ENCODE data around the gene AKAP6. TPM values are rescaled to one million over a fixed set of nuclear protein-coding genes. Genes with fewer than 3 reads are reported as not detected.

The AKAP6 gene
- total and polyA plus RNA-seq, 10 of the 15 experiments (the other 5 are each of a cell fraction or from before 2014, with no cell fraction given): 0.35 to 5.9 (median 2.2) TPM

DNA sequence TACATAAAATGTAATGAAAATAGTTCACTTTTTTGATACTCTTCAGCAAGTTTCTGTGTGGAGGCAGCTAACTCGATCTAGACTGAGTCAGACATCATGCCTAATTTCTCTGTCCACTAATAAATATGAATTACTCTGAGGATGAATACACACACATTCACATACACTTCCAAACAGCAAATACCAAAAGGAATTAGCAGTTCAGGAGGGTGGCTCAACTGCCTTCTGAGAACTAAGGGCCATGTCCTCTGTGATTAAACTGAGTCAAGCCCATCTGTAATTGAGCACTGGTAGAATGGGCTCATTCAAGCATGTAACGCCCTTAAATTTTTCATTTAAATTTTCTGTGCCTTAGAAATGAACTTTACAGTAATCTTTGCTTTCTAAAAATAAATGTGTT lies 242.5 kb downstream of the AKAP6 start:
- Histone ChIP-seq H3K4me3 (no peak overlapping the region), H3K79me2 (ENCODE audit: control insufficient read depth, insufficient read depth, low read length) (no peaks in the 10 kb centered on the region), H3K27ac (ENCODE audit: control insufficient read depth, insufficient read depth) (no peak overlapping the region), H4K20me1 (ENCODE audit: control insufficient read depth, insufficient read depth) (no peaks in the 10 kb centered on the region), H3K9ac (ENCODE audit: control insufficient read depth, insufficient read depth, low read length) (no peak overlapping the region), H3K4me2 (ENCODE audit: control insufficient read depth, insufficient read depth) (no peak overlapping the region), H3K9me3 (replicated peaks; ENCODE audit: control insufficient read depth, insufficient read depth, low read length) (no peaks in the 10 kb centered on the region), H2AFZ (ENCODE audit: control insufficient read depth, low read depth, low read length) (no peak overlapping the region), H3K27me3 (replicated peaks in 1 of 2; ENCODE audit: control insufficient read depth in 2 of 2, insufficient read depth in 2 of 2, low read length in 1 of 2) (no peaks in the 10 kb centered on the region), H3K36me3 (ENCODE audit: control insufficient read depth in 2 of 2, insufficient read depth in 2 of 2, low read length in 1 of 2) (no peaks in the 10 kb centered on the region), H3K4me1 (ENCODE audit: control insufficient read depth, insufficient read depth, low read length) (peaks cover 10% of the 10 kb centered on the region)
- in situ Hi-C loops (cut with MboI): loop anchor here (10.0 kb wide), 1 partner anchor 863 kb away; no protein-coding TSS in a partner anchor
- ChIA-PET POLR2A (no interaction called here), RAD21 (ENCODE audit: unreplicated experiment) (no interaction called here), CTCF (interaction anchor here (1.7 kb wide), 1 partner anchor 12 kb away, joined by 7 read pairs; no protein-coding TSS in a partner anchor), SMC1A (ENCODE audit: uncharacterized antibody, unreplicated experiment) (no interaction called here)
- ATAC-seq (no peak), DNase-seq (ENCODE audit: low read depth, low spot score) (no peak), FAIRE-seq (no peak)
- BruUV-seq (replicated peaks): no TSS peak
- 18% methylated on average over 2 of the region's 2 CpGs for WGBS (ENCODE audit: insufficient coverage, insufficient replicate concordance, low lambda C conversion rate, missing lambda C conversion rate)
- intact Hi-C loops (cut with micrococcal nuclease; ENCODE audit: unreplicated experiment): no loop called here
- TF ChIP-seq, protein P1, sequence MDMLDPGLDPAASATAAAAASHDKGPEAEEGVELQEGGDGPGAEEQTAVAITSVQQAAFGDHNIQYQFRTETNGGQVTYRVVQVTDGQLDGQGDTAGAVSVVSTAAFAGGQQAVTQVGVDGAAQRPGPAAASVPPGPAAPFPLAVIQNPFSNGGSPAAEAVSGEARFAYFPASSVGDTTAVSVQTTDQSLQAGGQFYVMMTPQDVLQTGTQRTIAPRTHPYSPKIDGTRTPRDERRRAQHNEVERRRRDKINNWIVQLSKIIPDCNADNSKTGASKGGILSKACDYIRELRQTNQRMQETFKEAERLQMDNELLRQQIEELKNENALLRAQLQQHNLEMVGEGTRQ (IDR thresholded peaks at IDR 0.05; ENCODE audit: borderline replicate concordance, low read depth, low read length): no peak
- TF ChIP-seq ZNF384 (IDR thresholded peaks at IDR 0.05; ENCODE audit: borderline replicate concordance, low read depth, low read length) (no peak), TAF1 (IDR thresholded peaks at IDR 0.05; ENCODE audit: borderline replicate concordance, low read depth, low read length) (no peak), SPI1 (IDR thresholded peaks at IDR 0.05; ENCODE audit: borderline replicate concordance, insufficient read depth, low read depth, low read length) (no peak), PAX8 (IDR thresholded peaks at IDR 0.05) (no peak), EGR1 (IDR thresholded peaks at IDR 0.05; ENCODE audit: borderline replicate concordance in 1 of 2, low read depth in 2 of 2, low read length in 2 of 2) (no peak)
- TF ChIP-seq, protein P2, sequence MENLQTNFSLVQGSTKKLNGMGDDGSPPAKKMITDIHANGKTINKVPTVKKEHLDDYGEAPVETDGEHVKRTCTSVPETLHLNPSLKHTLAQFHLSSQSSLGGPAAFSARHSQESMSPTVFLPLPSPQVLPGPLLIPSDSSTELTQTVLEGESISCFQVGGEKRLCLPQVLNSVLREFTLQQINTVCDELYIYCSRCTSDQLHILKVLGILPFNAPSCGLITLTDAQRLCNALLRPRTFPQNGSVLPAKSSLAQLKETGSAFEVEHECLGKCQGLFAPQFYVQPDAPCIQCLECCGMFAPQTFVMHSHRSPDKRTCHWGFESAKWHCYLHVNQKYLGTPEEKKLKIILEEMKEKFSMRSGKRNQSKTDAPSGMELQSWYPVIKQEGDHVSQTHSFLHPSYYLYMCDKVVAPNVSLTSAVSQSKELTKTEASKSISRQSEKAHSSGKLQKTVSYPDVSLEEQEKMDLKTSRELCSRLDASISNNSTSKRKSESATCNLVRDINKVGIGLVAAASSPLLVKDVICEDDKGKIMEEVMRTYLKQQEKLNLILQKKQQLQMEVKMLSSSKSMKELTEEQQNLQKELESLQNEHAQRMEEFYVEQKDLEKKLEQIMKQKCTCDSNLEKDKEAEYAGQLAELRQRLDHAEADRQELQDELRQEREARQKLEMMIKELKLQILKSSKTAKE (IDR thresholded peaks at IDR 0.05; ENCODE audit: low read depth, poor library complexity, severe bottlenecking): no peak
- TF ChIP-seq, protein P3, sequence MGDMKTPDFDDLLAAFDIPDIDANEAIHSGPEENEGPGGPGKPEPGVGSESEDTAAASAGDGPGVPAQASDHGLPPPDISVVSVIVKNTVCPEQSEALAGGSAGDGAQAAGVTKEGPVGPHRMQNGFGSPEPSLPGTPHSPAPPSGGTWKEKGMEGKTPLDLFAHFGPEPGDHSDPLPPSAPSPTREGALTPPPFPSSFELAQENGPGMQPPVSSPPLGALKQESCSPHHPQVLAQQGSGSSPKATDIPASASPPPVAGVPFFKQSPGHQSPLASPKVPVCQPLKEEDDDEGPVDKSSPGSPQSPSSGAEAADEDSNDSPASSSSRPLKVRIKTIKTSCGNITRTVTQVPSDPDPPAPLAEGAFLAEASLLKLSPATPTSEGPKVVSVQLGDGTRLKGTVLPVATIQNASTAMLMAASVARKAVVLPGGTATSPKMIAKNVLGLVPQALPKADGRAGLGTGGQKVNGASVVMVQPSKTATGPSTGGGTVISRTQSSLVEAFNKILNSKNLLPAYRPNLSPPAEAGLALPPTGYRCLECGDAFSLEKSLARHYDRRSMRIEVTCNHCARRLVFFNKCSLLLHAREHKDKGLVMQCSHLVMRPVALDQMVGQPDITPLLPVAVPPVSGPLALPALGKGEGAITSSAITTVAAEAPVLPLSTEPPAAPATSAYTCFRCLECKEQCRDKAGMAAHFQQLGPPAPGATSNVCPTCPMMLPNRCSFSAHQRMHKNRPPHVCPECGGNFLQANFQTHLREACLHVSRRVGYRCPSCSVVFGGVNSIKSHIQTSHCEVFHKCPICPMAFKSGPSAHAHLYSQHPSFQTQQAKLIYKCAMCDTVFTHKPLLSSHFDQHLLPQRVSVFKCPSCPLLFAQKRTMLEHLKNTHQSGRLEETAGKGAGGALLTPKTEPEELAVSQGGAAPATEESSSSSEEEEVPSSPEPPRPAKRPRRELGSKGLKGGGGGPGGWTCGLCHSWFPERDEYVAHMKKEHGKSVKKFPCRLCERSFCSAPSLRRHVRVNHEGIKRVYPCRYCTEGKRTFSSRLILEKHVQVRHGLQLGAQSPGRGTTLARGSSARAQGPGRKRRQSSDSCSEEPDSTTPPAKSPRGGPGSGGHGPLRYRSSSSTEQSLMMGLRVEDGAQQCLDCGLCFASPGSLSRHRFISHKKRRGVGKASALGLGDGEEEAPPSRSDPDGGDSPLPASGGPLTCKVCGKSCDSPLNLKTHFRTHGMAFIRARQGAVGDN (IDR thresholded peaks at IDR 0.05): no peak
- TF ChIP-seq, protein P4, sequence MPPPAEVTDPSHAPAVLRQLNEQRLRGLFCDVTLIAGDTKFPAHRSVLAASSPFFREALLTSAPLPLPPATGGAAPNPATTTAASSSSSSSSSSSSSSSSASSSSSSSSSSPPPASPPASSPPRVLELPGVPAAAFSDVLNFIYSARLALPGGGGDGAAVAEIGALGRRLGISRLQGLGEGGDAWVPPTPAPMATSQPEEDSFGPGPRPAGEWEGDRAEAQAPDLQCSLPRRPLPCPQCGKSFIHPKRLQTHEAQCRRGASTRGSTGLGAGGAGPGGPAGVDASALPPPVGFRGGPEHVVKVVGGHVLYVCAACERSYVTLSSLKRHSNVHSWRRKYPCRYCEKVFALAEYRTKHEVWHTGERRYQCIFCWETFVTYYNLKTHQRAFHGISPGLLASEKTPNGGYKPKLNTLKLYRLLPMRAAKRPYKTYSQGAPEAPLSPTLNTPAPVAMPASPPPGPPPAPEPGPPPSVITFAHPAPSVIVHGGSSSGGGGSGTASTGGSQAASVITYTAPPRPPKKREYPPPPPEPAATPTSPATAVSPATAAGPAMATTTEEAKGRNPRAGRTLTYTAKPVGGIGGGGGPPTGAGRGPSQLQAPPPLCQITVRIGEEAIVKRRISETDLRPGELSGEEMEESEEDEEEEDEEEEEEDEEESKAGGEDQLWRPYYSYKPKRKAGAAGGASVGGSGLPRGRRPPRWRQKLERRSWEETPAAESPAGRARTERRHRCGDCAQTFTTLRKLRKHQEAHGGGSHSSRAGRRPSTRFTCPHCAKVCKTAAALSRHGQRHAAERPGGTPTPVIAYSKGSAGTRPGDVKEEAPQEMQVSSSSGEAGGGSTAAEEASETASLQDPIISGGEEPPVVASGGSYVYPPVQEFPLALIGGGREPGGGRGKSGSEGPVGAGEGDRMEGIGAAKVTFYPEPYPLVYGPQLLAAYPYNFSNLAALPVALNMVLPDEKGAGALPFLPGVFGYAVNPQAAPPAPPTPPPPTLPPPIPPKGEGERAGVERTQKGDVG (CRISPR knock-in tag; IDR thresholded peaks at IDR 0.05): no peak
- TF ChIP-seq, protein P5, sequence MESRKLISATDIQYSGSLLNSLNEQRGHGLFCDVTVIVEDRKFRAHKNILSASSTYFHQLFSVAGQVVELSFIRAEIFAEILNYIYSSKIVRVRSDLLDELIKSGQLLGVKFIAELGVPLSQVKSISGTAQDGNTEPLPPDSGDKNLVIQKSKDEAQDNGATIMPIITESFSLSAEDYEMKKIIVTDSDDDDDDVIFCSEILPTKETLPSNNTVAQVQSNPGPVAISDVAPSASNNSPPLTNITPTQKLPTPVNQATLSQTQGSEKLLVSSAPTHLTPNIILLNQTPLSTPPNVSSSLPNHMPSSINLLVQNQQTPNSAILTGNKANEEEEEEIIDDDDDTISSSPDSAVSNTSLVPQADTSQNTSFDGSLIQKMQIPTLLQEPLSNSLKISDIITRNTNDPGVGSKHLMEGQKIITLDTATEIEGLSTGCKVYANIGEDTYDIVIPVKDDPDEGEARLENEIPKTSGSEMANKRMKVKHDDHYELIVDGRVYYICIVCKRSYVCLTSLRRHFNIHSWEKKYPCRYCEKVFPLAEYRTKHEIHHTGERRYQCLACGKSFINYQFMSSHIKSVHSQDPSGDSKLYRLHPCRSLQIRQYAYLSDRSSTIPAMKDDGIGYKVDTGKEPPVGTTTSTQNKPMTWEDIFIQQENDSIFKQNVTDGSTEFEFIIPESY (IDR thresholded peaks at IDR 0.05): no peak
